ENCODE data around the gene IGSF21. TPM values are rescaled to one million over a fixed set of nuclear protein-coding genes. Genes with fewer than 3 reads are reported as not detected.

The IGSF21 gene
- total RNA-seq, 1 experiment from 2014 or later: 5.2 TPM

DNA sequence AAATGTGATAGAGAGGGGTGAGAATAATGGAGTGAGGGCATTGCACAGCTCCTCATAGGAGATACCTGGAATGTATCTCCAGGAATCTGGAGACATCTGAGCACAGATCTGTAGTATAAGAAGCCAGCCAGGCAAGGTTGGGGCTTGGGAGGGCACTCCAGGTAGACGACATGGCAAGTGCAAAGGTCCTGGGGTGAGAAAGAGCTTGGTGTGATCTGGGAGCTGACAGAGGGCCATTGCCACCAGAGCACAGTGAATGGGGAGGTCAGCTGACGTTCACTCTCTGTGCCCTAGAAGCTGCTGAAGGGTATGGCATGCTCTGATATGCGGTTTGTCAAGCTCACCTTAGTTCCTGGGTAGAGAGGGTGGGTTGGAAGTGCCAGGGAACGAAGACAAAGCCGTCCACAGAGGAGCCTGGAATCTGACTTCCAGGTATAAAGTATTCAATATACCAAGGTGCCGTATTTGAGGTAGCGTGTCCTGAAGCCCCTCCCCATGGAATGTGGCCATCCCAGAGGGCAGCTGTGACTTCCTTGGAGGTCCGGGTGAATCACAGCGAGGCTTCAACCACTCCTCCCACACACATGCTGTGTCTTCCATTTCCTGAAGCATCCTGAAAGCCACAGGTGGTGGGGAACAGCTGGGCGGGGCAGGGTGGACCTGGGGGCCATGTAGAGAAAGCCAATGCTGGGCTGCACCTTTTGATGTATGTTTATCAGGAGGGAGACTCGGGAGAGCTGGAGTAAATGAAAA is 190.5 kb downstream of the IGSF21 start:
- peak overlapping the region; percentile 80 for H2BK5ac ChIP-seq (ENCODE audit: insufficient read length, low read length)
- H3K56ac ChIP-seq (ENCODE audit: insufficient read length, low read depth, low read length): no peak overlapping the region
- no peak overlapping the region for H3K23ac ChIP-seq (ENCODE audit: insufficient read length, low read depth, low read length)
- peaks cover 64 to 70% of the 10 kb centered on the region in 2 experiments for H3K4me1 Mint-ChIP-seq
- H3K27me3 ChIP-seq (ENCODE audit: insufficient read depth, low read length): no peaks in the 10 kb centered on the region
- DNase-seq: peak; percentile 96
- no peak overlapping the region for H3K4ac ChIP-seq (ENCODE audit: low read depth, low read length)
- H3K9me3 ChIP-seq (ENCODE audit: control insufficient read depth, low read depth, low read length): no peaks in the 10 kb centered on the region
- H3K4me1 ChIP-seq (ENCODE audit: insufficient read depth, low read length): peaks cover 21% of the 10 kb centered on the region
- TF ChIP-seq, protein P1, sequence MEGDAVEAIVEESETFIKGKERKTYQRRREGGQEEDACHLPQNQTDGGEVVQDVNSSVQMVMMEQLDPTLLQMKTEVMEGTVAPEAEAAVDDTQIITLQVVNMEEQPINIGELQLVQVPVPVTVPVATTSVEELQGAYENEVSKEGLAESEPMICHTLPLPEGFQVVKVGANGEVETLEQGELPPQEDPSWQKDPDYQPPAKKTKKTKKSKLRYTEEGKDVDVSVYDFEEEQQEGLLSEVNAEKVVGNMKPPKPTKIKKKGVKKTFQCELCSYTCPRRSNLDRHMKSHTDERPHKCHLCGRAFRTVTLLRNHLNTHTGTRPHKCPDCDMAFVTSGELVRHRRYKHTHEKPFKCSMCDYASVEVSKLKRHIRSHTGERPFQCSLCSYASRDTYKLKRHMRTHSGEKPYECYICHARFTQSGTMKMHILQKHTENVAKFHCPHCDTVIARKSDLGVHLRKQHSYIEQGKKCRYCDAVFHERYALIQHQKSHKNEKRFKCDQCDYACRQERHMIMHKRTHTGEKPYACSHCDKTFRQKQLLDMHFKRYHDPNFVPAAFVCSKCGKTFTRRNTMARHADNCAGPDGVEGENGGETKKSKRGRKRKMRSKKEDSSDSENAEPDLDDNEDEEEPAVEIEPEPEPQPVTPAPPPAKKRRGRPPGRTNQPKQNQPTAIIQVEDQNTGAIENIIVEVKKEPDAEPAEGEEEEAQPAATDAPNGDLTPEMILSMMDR (conservative IDR thresholded peaks at IDR 0.05): no peak
- no peaks in the 10 kb centered on the region for H3K79me1 ChIP-seq (ENCODE audit: insufficient read depth, low read depth, low read length, poor library complexity, severe bottlenecking)
- peak overlapping the region; percentile 90 to 99 (median 97) for H3K27ac Mint-ChIP-seq
- no peaks in the 10 kb centered on the region for H3K23me2 ChIP-seq (ENCODE audit: insufficient read length, low read depth, low read length, poor library complexity, severe bottlenecking)
- H3K4me2 ChIP-seq (ENCODE audit: insufficient read depth, insufficient read length, low read length): peak overlapping the region; percentile 20
- H2BK120ac ChIP-seq (ENCODE audit: low read depth, low read length, poor library complexity, severe bottlenecking): no peak overlapping the region
- no CpG with 5 or more reads among the region's 11 CpGs for WGBS (ENCODE audit: extremely low coverage, insufficient read length, low lambda C conversion rate)
- peak overlapping the region; percentile 1 to 52; a peak in 4 of 5 replicates for H3K4me3 Mint-ChIP-seq
- no peaks in the 10 kb centered on the region for H3K79me2 ChIP-seq (ENCODE audit: insufficient read depth, low read length)
- H3K9ac ChIP-seq (ENCODE audit: extremely low read depth, insufficient read length, low read length): peak overlapping the region; percentile 11
- H2BK20ac ChIP-seq (ENCODE audit: low read depth, low read length, poor library complexity, severe bottlenecking): no peak overlapping the region
- H2BK15ac ChIP-seq (ENCODE audit: low read depth, low read length): no peak overlapping the region
- peak overlapping the region; percentile 94 for H3K27ac ChIP-seq (ENCODE audit: insufficient read length, low read depth, low read length)
- no peak overlapping the region for H4K8ac ChIP-seq (replicated peaks; ENCODE audit: insufficient read length, low read depth, low read length)
- H2AFZ ChIP-seq (ENCODE audit: low read length): no peak overlapping the region
- no peaks in the 10 kb centered on the region for H4K20me1 ChIP-seq (ENCODE audit: control insufficient read depth, insufficient read depth, insufficient read length)
- H2AK5ac ChIP-seq (ENCODE audit: insufficient read length, low read length): peak overlapping the region; percentile 15
- peaks cover 0 to 9% of the 10 kb centered on the region in 2 experiments; a peak in 3 of 5 replicates for H3K9me3 Mint-ChIP-seq
- peak overlapping the region; percentile 47 for H2BK12ac ChIP-seq (ENCODE audit: insufficient read length, low read depth, low read length)
- H4K91ac ChIP-seq (ENCODE audit: insufficient read length, low read depth, low read length): no peak overlapping the region
- no peak overlapping the region for H3T11ph ChIP-seq (ENCODE audit: low read length)
- H4K5ac ChIP-seq (ENCODE audit: insufficient read length, low read depth, low read length): peak overlapping the region; percentile 36
- peaks cover 0 to 13% (median 11%) of the 10 kb centered on the region in 3 experiments; a peak in 5 of 7 replicates for H3K36me3 Mint-ChIP-seq (ENCODE audit: insufficient read depth in 1 of 3, low read depth in 3 of 3)
- H3K27me3 Mint-ChIP-seq (ENCODE audit: low read depth): no peaks in the 10 kb centered on the region
- peak overlapping the region; percentile 81; the same call in 1 of the 2 replicates for H3K14ac ChIP-seq (ENCODE audit: insufficient read depth, low read length)
- H3K18ac ChIP-seq (ENCODE audit: insufficient read length, low read depth, low read length): peak overlapping the region; percentile 53

Data from H9 (cell line).